Brain microvascular endothelial cell (primary cell): ENCODE measurements around the gene AKR1C3.
"Not testable (repeated sequence)": the region's sequence is repeated elsewhere in the genome, so short reads cannot be mapped to it uniquely, and the experiment has no call there.

ENCODE experiments used
- DNase-seq: peaks from one replicate; pipeline ENCODE4 v3.0.0-alpha.2; 2020
- H3K27ac ChIP-seq: fragments of 250-450 bp; sonication (Bioruptor Pico); 2 replicates; pipeline ENCODE4 v1.5.1; 2020; ENCODE audit warnings: mild to moderate bottlenecking, moderate library complexity
- H3K27me3 ChIP-seq: fragments of 250-450 bp; sonication (Bioruptor Pico); replicated peaks from 2 replicates; pipeline ENCODE4 v1.5.1; 2020; ENCODE audit warnings: mild to moderate bottlenecking
- H3K36me3 ChIP-seq: fragments of 250-450 bp; sonication (Bioruptor Pico); replicated peaks from 2 replicates; pipeline ENCODE4 v1.5.1; 2020; ENCODE audit warnings: mild to moderate bottlenecking
- H3K4me3 ChIP-seq: 2 replicates; pipeline ENCODE4 v1.5.1; 2011; ENCODE audit warnings: low read depth, mild to moderate bottlenecking, control low read depth, low read length, moderate library complexity
- in situ Hi-C: cut with HindIII; loops from 2 replicates; pipeline ENCODE4 v1.10.0; 2017; ENCODE audit warnings: low sequenced_read_pairs, low pct_ligation_motif_present
- TF ChIP-seq, protein P1 (sequence below): IDR thresholded peaks from 2 replicates; pipeline ENCODE4 v1.5.1; 2011; ENCODE audit warnings: low read depth, mild to moderate bottlenecking, moderate library complexity, low read length, control low read depth, inconsistent platforms; ENCODE audit errors: missing control alignments

AKR1C3 gene

GRCh38 chr10:5095687-5096086, 1.5 kb downstream of the AKR1C3 start:
- Histone ChIP-seq H3K27ac (no peak overlapping the region), H3K4me3 (no peak overlapping the region), H3K36me3 (no peaks in the 10 kb centered on the region), H3K27me3 (no peaks in the 10 kb centered on the region)
- in situ Hi-C loops, result no loop called here
- TF ChIP-seq, protein P1, sequence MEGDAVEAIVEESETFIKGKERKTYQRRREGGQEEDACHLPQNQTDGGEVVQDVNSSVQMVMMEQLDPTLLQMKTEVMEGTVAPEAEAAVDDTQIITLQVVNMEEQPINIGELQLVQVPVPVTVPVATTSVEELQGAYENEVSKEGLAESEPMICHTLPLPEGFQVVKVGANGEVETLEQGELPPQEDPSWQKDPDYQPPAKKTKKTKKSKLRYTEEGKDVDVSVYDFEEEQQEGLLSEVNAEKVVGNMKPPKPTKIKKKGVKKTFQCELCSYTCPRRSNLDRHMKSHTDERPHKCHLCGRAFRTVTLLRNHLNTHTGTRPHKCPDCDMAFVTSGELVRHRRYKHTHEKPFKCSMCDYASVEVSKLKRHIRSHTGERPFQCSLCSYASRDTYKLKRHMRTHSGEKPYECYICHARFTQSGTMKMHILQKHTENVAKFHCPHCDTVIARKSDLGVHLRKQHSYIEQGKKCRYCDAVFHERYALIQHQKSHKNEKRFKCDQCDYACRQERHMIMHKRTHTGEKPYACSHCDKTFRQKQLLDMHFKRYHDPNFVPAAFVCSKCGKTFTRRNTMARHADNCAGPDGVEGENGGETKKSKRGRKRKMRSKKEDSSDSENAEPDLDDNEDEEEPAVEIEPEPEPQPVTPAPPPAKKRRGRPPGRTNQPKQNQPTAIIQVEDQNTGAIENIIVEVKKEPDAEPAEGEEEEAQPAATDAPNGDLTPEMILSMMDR, result no peak
- no peak for DNase-seq

DNA sequence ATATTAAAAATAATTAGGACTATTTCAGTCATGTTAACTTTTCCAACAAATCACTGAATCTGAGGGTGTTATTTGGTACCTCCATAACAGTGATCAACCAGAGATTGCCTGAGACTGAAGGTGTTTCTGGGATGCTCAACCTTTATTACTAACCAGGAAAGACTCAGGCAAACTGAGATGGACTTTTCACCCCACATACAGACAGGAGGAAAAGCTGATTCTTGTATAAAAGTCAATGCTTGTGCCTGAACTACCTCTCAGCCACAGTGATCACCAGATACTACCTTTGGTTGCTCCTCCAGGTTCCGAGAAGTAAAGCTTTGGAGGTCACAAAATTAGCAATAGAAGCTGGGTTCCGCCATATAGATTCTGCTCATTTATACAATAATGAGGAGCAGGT, 1.9 kb downstream of the AKR1C3 start:
- in situ Hi-C loops, result no loop called here
- Histone ChIP-seq H3K27ac (no peak overlapping the region), H3K27me3 (no peaks in the 10 kb centered on the region), H3K4me3 (no peak overlapping the region), H3K36me3 (no peaks in the 10 kb centered on the region)
- DNase-seq, result no peak
- TF ChIP-seq, protein P1, result no peak

DNA sequence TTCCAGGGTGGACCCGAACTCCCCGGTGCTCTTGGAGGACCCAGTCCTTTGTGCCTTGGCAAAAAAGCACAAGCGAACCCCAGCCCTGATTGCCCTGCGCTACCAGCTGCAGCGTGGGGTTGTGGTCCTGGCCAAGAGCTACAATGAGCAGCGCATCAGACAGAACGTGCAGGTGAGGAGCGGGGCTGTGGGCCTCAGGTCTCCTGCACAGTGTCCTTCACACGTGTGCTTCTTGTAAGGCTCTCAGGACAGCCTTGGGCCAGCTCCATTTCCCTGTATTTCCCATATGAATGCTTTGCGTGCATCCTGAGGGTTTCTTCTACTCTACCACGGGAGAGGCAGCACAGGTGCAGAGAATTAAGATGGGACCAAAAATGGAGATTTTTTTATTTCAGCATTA, 8.3 kb downstream of the AKR1C3 start:
- in situ Hi-C loops, H3K27ac ChIP-seq, DNase-seq, H3K27me3 ChIP-seq, H3K4me3 ChIP-seq, H3K36me3 ChIP-seq: not testable (repeated sequence)

- TF ChIP-seq, protein P1, result no peak
- no peaks in the 10 kb centered on the region for H3K36me3 ChIP-seq
- H3K27ac ChIP-seq, result no peak overlapping the region
- no peak for DNase-seq
- no peaks in the 10 kb centered on the region for H3K27me3 ChIP-seq
- in situ Hi-C loops, result no loop called here
- no peak overlapping the region for H3K4me3 ChIP-seq
These were observed 9.3 kb downstream of the AKR1C3 start for GRCh38 chr10:5103481-5103880.

DNA sequence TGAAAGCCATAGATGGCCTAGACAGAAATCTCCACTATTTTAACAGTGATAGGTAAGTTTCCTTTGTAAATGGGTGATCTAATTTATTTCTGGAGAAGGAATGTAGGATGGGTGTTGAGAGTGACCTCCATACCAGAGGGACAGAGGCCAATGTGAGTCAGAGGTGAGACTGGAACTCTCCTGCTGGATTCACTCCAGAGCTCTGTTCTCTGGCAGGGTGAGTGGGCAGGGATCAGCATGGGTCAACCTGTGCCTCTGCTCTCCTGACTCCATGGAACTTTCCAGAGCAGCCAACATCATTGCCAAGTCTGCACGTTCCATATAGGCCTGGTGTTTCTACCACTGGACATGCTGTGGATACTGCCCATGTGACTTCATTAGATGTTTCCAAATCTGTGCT, 11.4 kb downstream of the AKR1C3 start:
- no peaks in the 10 kb centered on the region for H3K36me3 ChIP-seq
- TF ChIP-seq, protein P1, result no peak

DNA sequence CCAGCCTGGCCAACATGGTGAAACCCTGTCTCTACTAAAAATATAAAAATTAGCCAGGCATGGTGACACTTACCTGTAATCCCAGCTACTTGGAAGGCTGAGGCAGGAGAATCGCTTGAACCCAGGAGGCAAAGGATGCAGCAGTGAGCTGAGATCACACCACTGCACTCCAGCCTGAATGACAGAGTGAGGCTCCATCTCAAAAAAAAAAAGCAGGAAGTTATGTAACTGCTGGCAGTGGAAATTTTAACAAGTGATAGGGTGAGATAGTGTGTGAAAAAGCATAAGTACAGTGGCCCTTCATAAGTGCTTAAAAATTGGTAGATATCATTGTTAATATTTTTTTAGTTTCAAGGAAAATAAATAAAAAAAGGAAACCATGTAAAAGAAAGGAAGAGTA, 12.3 kb downstream of the AKR1C3 start:
- DNase-seq, result no peak
- Histone ChIP-seq H3K36me3 (no peaks in the 10 kb centered on the region), H3K27me3 (no peaks in the 10 kb centered on the region), H3K27ac (no peak overlapping the region), H3K4me3 (no peak overlapping the region)
- TF ChIP-seq, protein P1, result no peak
- in situ Hi-C loops, result no loop called here

More for the DNA sequence above, 11.4 kb downstream of the AKR1C3 start:
- H3K27ac ChIP-seq, result no peak overlapping the region
- no peak for DNase-seq
- in situ Hi-C loops, result no loop called here
- no peaks in the 10 kb centered on the region for H3K27me3 ChIP-seq
- H3K4me3 ChIP-seq, result no peak overlapping the region
